ENCODE measurements around the gene SNAPC4.

SNAPC4 gene, protein sequence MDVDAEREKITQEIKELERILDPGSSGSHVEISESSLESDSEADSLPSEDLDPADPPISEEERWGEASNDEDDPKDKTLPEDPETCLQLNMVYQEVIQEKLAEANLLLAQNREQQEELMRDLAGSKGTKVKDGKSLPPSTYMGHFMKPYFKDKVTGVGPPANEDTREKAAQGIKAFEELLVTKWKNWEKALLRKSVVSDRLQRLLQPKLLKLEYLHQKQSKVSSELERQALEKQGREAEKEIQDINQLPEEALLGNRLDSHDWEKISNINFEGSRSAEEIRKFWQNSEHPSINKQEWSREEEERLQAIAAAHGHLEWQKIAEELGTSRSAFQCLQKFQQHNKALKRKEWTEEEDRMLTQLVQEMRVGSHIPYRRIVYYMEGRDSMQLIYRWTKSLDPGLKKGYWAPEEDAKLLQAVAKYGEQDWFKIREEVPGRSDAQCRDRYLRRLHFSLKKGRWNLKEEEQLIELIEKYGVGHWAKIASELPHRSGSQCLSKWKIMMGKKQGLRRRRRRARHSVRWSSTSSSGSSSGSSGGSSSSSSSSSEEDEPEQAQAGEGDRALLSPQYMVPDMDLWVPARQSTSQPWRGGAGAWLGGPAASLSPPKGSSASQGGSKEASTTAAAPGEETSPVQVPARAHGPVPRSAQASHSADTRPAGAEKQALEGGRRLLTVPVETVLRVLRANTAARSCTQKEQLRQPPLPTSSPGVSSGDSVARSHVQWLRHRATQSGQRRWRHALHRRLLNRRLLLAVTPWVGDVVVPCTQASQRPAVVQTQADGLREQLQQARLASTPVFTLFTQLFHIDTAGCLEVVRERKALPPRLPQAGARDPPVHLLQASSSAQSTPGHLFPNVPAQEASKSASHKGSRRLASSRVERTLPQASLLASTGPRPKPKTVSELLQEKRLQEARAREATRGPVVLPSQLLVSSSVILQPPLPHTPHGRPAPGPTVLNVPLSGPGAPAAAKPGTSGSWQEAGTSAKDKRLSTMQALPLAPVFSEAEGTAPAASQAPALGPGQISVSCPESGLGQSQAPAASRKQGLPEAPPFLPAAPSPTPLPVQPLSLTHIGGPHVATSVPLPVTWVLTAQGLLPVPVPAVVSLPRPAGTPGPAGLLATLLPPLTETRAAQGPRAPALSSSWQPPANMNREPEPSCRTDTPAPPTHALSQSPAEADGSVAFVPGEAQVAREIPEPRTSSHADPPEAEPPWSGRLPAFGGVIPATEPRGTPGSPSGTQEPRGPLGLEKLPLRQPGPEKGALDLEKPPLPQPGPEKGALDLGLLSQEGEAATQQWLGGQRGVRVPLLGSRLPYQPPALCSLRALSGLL (N-terminal part only)
- 43.3 to 53.3 (median 46.7) reads per million in 4 experiments for total RNA-seq

DNA sequence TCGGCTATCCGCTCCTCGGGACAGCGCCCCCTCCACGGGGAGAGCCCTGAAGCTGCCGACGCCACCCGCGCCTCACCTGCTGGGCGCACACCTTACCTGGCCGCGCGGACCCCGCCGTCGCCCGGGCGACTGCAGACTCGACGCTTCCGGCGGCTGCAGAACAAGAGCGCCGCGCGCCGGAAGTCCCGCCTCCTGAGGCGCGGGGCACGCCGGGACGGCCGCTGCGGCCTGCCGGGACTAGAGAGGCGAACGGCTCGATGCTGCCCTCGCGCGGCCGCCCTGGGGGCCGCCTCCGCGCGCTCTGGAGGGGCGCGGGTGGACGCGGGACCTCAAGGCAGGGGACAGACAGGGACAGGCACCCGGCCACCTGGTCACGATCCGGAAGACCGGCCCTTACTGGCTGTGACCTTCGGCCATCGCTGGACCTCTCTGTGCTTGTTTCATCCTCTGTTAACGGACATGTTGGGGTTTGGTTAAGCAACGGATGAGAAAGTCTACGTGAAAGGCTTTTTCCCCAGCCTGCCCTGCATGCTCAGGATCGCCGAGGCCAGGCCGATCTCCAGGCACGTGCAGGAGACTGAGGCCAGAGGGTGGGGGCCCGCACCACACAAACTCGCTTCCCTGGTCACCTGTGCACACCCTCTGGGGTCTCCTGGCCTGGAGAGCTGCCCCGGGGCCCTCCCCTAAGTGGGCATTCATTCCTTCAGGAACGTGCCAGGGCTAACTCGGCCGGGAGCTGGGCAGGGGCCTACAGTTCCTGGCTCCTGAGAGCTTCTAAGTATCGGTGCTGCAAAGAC is at the start of gene SNAPC4:
SNAPC4 (minus strand) TSS at position 133 of the 797 bp plus-strand sequence. CDS start 1,742 bp downstream, outside the sequence.
- peak; percentile 77 for DNase-seq

DNA sequence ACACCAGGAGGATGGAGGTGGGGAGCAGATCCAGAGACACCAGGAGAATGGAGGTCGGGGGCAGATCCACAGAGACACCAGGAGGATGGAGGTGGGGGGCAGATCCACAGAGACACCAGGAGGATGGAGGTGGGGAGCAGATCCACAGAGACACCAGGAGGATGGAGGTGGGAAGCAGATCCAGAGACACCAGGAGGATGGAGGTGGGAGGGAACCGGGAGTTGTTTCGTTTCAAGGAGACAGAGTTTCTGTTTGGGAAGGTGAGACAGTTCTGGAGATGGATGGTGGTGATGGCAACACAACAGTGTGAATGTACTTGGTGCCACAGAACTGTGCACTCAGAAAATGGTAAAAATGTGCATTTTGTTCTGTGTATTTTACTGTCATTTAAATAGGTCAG is 48.7 kb upstream of the SNAPC4 start:
- no peak for DNase-seq

DNA sequence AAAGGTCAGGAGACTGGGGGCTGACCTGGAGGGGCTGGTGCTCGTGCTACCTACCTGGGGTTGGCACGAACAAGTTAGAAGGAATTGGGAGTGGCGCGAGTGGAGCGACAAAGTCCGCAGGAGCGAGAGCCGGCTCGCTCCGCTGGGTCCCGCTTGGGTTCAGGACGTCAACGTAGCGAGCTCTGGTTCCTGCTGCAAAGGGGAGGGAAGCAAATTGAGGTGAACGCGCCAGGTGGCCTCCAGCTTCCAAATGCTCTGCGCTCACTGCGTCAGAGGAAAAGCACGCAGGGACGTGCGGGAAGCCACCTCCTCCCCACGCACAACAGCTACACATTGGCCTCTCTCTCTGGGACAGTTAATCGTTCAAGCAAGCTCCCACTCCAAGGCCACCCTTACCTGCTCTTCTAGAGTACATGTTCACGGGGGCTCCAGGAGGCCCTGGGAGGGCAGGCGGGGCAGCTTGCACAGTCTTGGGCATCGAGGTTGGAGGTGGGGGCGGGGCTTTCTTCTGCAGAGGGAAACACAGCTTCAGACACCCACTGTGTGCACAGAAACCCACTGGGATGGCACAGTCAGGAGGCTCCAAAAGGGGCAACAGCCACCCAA is 47.3 kb upstream of the SNAPC4 start:
- no peak for DNase-seq

DNA sequence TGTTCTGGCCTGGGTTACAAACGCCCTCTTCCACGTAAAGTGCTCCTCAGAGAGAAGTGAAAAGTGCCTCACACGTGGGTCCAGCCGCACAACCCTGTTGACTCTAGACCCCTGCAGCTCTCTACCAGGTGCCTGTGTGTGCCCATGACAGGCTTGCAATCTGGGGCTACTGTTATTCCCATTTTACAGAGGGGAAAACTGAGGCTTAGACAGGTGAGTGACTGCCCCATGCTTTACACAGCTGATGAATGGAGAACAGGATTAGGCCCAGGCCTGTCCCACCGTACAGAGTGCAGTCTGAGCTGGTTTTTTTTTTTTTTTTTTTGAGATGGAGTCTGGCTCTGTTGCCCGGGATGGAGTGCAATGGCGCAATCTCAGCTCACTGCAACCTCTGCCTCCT is 45.8 kb upstream of the SNAPC4 start:
- no peak for DNase-seq

DNA sequence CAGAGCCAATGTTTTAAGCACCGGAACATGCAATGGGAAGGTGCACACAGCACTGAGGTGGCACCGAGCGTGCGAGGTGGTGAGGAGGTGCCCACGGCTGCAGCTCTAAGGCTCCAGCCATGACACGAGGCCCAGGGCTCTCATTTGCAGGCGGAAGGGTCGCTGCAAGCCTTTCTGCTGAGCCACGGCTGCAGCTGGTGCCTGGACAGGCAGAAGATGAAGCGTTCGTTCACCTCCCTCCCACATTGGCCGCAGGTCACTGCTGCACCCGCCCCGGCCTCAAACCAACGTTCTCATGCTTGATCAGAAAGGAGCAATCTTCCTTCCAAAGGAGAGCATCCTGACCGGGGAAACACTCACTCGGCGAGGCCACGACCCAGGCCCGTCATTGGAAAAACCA is 44.1 kb upstream of the SNAPC4 start:
- no peak for DNase-seq

DNA sequence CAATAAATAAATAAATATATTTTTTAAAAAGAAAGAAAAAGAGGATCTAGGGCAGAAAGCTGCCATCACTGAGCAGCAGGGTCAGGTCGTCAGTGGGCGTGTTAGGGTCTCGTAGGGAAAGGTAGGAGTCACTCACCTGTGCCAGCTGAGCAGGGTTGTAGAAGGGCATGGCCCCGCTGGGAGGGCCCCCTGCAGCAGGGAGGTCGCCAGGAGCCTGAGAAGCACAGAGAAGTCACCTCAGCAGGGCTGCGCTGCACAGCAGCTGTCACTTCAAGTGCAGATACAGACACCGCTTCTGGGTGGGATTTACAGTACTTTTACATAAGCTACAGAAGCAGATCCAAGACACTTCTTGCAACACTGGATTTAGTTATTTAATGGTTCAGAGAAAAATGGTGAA is 43.7 kb upstream of the SNAPC4 start:
- no peak for DNase-seq

DNA sequence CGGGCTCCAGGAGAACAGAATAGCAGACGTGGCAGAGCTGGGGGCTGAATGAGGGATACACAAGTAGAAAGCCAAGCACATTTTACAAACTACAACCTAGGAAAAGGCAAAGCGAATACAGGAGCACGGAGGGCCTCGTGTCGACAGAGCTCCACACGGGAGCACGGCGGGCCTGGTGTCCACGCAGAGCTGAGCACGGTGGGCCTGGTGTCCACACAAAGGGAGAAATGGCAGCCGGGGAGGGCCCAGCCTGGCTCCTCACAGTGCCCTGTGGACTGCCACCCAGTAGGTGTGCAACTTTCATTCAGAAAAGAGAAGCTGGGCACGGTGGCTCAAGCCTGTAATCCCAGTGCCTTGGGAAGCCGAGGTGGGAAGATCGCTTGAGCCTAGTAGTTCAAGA is 43.1 kb upstream of the SNAPC4 start:
- no peak for DNase-seq

DNA sequence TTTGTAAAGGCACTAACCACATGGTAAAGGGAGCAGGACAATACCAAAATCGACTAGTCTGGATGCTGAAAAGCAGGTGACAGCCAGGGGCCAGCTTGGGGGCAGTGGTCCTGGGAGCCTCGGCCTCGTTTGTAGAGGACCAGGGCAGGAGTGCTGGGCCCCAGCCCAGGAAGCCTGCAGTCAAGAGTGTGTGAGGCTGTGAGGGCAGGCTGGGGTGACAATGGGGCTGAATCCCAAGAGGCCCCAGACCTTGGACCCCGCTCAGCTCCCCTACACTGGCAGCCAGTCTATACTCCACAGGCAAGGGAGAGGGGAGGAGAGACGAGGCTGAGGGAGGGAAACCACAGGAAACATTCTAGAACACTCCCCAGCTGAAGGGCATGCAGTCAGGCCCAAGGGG is 42.3 kb upstream of the SNAPC4 start:
- no peak for DNase-seq

DNA sequence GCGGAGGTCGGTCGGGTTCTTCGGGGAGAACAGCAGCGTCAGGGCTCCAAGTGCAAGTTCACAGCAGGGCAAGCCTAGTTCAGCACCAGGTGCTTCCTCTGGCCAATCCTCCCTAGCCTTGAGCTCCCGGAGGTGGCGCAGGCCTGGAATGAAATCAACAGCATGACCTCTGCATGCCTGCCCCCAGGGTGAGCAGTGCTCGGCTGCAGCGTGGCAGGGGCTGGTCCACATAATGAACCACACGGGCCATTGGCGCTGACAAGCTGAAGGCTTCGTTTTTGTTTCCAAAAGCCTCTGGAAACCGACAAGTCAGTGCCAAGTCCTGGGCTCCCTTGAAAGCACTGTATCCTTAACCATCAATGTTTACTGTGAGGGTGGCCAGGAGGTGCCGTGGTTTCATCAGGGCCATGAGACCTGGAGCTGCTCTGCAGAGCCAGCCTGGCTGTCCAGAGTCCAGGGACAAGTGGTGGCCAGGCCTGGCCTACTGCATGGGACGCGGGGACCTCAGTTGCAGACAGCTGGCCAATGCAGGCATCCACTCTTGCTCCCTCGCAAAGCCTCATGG is 41.8 kb upstream of the SNAPC4 start:
- no peak for DNase-seq

DNA sequence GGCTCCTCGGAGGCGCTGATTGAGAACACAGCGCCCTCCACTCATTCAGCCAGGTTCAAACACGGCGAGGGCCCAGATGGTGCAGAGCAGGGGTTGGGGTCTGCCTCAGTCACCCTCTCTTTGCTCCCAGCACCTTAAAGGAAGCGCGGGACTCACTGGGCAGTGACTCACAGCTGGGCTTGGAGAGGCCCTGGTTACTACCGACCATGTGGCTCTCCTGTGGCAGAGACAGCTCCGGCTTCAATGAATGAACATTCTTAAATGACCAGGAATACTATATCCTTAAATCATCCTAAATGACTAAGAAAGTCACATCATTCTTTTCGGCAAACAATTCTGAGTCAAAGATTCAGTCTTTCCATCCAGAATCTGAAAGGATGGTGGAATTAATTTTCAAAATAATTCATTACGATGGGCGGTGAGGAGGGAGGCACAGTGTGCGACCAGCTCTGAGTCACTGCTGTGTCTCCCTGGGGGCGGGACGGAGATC is 41.3 kb upstream of the SNAPC4 start:
- no peak for DNase-seq

DNA sequence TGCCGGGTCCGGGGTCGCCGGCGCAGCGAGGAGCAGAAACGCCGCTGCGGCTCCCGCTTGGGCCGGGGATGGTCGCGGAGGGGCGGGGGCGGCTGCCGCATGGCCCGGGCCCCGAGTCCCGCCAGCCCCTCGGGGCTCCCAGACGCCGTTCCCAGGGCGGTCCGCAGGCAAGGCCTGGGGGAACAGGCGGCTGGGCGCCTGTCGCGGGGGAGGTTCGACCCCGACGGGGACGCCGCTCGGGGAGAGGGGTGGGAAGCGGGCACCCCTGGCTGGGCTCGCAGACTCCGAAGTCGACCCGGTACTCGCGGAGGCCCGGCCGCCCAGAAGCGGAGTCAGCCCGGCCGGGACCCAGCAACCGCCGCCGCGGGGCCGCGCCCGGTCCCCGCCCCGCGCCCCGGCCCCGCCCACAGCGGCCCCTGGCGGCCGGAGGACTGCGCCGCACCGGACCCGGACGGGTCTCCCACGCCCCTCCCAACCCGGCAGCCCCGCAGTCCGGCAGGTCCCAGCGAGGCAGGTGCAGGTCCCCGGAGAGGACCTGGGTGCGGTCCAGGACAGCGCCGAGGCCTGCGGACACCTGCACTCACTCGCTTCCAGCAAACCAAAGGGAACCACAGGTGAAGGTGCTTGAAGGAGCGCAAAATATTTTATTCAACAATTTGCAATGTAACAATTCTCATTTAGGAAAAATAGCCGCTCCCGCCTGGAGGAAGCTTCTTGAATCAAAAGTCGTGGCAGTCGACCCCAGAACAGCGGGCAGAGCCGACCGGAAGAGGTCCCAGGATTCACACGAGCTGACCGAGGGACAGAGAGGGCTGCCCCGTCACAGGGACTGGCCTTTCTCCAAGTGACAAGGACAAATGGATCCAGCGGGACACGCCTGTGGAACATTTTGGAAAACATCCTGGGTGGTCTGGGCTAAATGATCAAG is 39.8 kb upstream of the SNAPC4 start, which contains the start of gene INPP5E:
INPP5E (minus strand) TSS at position 365 of the 928 bp plus-strand sequence. CDS start 426 bp downstream, outside the sequence.
- peak; percentile 77 for DNase-seq

DNA sequence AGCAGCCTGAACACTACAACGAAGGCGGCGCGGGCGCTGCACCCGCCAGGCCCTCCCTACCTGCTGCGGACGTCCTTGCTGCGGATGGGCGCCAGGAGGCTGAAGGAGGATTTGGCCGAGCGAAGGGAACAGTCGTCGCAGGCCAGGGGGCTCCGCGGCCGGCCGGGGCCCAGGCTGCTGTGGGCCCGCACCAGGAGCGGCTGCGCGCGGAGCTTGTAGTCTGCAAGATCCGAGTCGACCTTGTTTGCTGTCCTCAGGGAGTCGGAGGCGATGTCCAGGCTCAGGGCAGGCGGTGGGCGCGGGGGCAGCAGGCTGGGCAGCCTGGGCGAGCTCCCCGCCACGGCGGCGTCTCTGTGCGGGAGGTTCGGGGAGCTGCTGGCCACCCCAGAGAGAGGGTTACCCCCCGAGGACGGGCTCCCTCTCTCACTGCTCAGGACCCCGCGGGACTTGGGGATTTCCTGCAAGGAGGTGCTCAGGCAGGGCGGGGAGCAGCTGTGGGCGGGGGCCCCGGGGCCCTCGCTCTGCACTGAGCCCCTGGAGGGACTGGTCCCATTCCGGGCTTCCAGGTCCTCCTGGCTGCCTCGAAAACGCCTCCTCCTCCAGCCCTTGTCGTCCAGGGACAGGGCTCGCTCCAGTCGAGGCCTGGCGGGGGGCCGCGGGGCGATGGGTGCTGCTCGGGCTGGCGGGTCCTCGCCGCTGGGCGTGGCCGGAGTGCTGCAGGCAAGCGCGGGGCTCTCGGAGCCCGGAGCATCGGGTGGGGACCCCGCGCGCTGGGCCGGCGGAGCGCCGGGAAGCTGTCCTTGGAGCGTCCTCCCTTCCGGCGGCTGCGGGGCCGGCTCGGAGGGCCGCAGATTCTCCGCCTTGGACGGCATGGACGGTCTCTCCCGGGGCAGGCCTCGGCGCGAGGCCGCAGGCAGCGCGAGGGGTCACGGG is 38.8 kb upstream of the SNAPC4 start:
- DNase-seq: peak; percentile 44

DNA sequence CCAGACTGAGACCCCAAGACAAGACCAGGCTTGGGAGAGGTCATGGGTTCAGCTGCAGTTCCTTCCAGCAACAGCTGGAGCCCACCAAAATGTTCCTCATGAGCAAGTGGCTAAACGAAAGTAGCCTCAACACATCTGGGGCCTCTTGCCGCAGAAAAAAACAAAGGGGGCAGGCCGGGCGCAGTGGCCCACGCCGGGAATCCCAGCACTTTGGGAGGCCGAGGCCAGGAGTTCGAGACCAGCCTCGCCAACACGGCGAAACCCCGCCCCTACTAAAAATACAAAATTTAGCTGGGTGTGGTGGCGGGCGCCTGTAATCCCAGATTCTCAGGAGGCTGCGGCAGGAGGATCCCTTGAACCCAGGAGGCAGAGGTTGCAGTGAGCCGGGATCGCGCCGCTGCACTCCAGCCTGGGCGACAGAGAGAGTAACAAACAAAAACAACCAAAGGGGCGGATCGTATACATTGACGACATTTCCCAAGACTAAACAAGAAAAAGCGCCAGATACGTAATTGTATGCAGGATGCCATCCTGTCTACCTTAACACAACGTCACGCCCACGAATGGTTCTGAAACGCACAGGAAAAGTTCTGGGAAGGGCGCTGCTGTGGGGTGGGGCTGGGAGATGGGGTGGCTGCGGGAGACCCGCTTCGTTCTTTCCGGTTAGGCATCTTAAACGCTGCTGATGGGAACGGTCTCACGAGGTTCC is 38.0 kb upstream of the SNAPC4 start:
- DNase-seq: no peak

DNA sequence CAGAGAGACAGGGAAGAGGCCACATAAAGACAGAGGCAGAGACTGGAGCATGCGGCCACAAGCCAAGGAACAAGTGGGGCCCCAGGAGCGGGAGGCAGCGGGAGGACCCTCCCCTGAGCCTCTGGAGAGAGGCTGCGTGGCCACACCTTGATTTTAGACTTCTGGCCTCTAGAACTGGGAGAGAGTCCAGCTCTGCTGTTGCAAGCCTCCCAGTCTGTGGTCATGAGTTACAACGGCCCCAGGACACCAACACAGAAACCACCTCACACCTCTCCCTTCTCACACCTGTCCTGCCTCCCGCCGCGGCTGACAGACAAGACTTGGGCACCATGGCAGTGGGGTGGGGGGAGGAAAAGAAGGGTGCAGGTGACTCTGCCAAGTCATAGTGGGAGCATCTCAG is 37.5 kb upstream of the SNAPC4 start:
- no peak for DNase-seq

DNA sequence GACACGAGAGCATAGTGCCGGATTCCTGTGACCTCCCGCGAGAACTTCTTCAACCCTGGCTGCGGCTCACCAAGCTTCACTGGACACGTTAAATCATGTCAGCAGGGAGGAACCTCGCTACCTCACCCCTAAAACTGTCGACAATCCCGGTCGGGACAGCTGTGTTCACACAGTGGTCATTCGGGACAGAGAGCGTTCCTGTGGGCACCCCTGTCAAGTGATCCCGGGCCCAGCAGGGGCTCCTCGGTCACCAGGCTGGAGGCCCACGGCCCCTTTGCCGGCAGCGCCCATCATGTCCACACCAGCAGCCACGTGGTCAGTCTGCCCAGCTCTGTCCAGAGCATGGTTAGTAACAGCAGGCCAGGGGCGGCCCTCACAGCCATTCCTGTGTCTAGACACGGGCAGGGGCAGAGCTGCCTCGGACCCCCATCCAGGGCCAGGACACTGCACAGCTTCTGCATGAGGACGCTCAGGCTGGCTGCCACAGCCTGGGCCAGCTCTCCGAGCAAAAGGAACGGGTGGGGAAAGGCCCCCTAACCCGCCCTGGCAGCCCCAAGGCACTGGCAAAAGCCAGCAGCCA is 36.2 kb upstream of the SNAPC4 start:
- no peak for DNase-seq

DNA sequence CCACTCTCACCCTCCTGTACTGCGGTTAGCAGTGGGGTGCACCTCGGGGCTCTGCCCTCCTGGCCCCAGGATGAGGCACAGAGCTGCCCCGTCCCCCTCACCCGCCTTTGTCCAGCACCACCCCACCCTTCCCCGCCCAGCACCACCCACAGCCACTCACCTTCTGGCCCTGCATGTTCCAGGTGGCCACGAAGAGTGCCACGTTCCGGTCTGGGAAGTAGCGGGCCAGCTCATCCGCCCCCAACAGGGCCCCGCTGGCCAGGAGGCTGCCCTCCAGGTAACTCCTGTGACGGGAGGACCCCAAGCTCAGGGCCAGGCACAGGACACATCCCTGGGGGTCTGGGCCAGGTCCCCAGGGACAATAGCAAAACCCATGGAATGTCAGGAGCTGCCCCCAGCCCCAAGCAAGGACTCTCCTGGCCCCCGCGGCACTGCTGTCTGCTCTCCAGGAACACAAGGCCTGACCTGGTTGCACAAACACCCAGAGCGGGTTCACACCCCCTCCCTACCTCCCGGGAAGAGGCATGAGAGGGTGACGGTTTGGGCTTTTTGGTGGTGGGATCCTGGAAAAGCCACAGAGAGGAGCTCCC is 34.7 kb upstream of the SNAPC4 start:
- DNase-seq: no peak

Data from effector CD8-positive, alpha-beta T cell (primary cell).